HCEC 1CT (cell line): ENCODE data around the gene POLG2.
"Not testable (repeated sequence)": the region's sequence is repeated elsewhere in the genome, so short reads cannot be mapped to it uniquely, and the experiment has no call there.

Source experiments
- DNase-seq: peaks from one replicate; pipeline ENCODE4 v3.0.0-alpha.2; 2017

The POLG2 gene

DNA sequence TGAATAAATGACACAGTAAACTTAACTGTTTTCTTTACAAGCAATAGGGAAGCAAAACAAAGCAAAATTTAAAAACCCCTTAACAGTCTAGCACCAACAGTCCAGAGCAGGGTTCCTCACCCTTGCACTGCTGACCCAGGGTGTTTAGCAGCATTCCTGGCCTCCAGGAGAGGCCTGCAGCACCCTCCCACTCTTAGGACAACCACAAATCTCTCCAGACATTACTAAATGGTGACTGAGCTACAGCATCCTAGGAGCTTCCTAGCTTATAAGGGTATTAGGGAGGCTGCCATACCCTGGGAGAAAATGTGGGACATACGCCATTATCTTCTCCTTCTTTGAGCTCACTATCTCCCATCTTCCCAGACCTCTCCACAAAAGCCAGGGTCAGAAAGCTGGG lies 15.9 kb downstream of the POLG2 start:
- no peak for DNase-seq

DNA sequence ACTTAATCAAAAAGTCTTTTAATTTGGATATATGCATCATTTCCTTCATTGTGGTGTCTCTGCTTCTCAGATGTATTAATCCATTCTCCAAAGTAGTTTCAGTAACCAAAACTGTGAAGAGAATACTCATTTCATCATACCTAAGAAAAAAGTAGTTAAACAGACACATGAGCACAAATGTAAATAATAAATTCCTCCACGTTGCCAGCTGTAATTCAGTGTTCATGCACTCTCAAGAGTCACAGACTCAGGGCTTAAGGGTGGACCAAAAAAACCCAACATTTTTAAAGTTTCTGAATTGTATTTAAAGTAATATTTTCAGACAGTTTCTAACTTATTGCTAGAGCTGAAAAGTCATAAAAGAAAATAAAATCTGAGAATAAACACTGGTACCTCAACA lies 19.0 kb downstream of the POLG2 start:
- DNase-seq = no peak

DNA sequence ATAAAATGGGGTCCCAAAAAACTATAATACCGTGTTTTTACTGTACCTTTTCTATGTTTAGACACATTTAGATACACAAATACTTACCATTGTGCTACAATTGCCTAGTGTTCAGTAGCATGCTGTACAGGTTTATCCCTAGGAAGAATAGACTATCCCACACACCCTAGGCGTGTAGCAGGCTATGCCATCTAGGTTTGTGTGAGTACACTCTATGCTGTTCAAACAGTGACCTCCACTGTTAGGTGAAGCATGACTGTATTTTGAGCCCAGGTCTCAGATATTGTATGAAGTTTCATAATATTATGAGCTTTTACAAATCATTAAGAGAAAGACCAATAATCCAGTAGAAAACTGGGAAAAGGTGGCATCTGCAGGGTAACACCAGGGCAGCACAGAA lies 24.3 kb downstream of the POLG2 start:
- DNase-seq = no peak

DNA sequence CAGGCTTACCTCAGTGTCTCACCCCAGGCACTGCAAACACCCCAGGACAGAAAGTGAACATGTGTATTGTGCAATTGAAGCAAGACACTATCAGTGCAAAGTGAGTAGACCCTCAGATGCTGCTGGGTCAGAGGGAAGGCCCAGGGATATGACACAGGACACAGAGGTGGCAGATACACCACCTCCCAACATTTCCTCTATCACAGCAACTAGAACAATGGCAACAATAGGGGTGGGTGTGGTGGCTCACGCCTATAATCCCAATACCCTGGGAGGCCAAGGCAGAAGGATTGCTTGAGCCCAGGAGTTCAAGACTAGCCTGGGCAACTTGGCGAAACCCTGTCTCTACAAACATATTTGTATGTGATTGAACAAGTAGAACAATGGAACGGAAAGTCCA lies 25.4 kb downstream of the POLG2 start:
- DNase-seq = no peak

DNA sequence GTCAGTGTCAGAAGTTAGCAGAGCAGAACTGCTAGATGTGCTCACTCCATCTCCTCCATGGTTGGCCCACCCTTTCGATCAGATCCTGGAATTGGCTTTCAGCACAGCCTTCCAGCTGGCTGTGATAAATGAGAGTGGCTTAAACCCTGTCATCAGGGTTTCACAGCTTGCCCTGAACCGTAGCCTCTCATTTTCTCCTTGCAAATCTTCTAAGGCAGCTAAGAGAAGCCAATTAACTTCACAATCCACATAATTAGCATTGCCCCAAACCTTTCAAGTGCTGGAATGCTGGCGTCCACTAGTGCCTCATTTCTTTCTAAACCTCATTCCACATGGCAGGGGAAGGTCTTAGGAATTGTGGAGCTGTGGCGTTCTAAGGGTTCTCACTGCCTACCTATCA lies 26.2 kb downstream of the POLG2 start:
- DNase-seq = no peak

DNA sequence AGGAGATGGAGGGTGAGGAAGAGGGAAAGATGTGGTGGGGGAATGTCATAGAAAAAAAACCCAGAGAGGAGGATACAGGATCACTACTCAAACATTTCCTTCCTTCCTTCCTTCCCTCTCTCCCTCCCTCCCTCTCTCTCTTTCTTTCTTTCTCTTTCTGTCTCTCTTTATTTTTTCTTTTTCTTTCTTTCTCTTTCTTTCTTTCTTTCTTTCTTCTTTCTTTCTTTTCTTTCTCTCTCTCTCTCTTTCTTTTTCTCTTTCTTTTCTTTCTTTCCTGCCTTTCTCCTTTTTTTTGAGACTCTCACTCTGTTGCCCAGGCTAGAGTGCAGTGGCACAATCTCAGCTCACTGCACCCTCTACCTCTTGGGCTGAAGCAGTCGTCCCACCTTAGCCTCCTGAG lies 30.0 kb downstream of the POLG2 start:
- not testable (repeated sequence) for DNase-seq

DNA sequence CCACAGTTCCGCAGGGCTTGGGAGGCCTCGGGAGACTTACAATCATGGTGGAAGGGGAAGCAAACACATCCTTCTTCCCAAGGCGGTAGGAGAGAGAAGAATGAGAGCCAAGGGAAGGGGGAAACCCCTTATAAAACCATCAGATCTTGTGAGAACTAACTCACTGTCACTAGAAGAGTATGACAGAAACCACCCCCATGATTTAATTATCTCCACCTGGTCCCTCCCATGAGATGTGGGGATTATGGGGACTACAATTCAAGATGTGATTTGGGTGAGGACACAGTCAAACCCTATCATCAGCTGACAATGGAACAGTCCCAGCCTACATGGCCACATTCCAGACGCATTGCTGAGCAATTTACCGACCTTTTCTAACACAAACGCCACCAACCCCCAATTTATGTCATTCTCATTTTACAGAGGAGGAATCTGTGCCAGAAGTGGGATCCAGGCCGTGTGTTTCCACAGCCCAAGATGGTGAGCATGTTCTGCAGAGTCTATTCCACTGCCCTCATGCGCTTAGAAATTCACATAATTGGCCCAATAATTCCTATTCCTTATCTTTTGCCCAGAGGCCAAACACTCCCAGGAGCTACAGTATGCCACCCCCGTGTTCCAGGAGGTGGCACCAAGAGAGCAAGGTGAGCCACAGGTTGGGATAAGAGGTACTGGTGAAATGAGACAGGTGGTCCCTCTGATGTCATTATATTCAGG lies 30.7 kb downstream of the POLG2 start:
- no peak for DNase-seq

DNA sequence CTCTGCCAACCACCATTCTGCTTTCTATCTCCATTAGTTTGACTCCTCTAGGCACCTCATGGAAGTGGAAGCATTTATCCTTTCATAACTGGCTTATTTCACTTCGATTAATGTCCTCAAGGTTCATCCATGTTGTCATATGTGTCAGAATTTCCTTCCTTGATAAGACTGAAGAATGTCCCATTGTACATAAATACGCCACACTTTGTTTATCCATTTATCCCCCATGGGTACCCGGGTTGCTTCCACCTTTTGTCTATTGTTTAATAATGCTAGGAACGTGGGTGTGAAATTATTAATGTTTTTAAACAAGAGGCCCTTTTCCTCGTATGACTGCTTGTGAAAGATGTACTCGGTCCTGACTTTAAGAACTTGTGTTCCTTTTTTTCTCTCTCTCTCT lies 35.1 kb downstream of the POLG2 start:
- no peak for DNase-seq

DNA sequence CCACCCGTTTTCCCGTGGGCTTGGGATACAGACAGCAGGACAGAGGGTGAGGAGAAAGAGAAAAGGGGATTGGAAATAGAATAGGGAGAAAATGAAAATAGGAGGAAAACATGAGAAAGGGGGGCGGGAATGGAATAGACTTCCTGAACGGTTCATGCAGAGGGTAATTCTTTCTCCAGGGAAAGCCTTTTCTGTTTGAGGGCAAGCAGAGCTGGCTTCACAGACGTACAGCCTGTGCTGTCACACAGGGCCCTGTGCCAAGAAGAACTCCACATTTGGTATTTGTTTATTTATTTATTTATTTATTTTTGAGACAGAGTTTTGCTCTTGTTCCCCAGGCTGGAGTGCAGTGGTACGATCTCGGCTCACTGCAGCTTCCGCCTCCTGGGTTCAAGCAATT lies 35.9 kb downstream of the POLG2 start:
- DNase-seq = no peak

DNA sequence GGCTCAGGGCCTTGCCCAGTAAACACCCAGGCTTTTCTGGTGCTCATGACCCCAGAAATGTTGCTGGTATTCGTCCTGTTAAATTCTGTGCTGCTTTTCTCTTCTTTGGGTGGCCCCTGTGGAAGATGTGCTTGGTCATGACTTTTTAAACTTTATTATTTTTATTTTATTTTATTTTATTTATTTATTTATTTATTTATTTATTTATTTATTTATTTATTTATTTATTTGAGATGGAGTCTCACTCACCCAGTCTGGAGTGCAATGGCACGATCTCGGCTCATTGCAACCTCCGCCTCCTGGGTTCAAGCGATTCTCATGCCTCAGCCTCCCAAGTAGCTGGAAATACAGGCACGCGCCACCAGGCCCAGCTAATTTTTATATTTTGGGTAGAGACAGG lies 37.0 kb downstream of the POLG2 start:
- DNase-seq = not testable (repeated sequence)

DNA sequence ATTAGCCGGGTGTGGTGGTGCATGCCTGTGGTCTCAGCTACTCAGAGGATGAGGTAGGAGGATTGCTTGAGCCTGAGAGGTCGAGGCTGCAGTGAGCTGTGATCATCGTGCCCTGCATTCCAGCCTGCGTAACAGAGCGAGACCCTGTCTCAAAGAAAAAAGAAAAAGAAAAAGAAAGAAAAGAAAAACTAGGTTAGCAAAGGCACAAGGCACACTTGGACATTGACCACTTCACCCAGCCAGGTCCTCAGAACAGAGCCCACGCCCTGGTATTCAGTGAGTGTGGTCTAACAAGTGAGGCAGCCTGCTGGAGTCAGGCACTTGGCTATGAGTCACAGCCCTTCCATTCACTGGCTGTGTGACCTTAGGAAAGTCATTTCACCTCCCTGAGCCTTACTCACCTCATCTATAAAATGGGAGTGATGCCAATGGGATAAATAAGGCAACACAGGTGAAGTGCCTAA lies 37.5 kb downstream of the POLG2 start:
- peak; percentile 60 for DNase-seq

DNA sequence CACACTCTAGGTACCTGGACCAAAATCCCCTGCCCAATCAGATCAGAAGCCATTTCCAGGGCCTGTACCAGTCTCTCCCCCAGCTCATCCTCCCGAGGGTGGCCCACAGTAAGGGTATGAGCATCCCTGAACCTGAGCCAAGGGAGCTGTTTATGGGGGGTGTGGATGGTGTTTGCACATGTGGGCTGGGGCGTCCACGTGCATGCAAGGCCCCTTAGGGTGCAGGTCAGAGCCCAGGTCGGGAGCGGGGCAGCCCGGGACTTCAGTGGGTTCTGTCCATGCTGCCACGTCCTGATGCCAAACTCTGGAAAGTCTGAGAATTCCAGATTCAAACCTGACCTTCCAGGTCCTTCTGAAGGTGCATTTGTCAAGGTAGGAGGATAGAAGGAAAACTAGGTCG lies 38.1 kb downstream of the POLG2 start:
- DNase-seq = no peak

DNA sequence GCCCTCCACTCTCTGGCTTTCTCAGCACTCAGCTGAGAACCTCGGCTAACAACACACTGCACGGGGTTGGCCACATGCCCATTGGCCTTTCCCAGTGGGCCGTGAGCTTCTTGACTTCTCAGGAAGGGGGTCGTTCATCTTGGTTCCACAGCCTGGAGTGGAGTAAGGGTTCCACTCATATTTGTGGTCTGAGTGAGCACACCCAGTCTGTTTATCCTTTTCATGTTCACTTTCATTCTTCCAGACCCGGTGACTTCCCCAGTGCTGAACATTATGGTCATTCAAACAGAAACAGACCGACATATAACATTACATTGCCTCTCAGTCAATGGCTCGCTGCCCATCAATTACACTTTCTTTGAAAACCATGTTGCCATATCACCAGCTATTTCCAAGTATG lies 39.7 kb downstream of the POLG2 start:
- no peak for DNase-seq

DNA sequence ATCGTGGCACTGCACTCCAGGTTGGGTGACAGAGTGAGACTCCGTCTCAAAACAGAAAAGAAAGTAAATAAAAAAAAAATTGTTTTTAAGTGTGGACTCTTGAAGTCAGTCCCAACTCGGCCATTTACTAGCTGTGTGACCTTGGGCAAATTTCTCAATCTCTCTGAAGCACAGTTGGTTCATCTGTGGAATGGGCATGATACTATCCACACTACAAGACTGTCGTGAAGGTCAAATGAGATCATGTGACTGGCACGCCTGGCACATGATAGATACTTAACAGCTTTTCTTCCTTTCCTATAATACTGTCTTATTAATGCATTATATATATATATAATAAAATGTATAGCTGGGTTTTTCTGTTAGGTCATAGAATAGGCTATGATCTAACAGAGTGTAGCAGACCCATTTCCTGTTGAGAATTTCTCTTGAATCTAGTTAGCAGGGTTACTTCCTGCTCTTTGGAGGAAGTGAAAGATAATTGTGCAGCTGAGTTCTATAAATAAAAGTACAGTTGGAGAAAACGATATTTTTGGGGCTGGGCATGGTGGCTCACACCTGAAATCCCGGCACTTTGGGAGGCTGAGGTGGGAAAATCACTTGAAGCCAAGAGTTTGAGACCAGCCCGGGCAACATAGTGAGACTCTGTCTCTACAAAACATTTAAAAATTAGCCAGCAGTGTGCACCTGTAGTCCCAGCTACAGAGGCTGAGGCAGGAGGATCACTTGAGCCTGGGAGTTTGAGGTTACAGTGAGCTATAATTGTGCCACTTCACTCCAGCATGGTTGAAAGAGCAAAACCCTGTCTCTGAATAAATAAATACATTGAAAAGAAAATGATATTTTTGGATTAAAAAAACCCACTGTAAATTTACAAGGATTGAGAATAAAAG lies 40.6 kb downstream of the POLG2 start:
- no peak for DNase-seq

DNA sequence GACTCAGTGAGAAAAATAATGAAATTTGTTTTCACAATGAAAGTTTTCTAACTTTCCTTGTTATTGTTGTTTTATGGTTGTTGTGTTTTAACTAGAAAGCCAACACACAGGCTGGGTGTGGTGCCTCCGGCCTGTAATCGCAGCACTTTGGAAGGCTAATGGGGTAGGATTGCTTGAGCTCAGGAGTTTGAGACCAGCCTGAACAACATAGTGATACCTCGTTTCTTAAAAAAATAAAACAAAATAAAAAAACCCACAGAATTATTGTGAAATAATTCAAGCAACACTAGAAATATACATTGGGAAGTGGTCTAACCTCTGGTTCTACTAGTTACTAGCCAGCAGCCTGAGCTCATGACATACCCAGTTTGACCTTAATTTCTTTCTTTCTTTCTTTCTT lies 47.3 kb downstream of the POLG2 start:
- DNase-seq = no peak

DNA sequence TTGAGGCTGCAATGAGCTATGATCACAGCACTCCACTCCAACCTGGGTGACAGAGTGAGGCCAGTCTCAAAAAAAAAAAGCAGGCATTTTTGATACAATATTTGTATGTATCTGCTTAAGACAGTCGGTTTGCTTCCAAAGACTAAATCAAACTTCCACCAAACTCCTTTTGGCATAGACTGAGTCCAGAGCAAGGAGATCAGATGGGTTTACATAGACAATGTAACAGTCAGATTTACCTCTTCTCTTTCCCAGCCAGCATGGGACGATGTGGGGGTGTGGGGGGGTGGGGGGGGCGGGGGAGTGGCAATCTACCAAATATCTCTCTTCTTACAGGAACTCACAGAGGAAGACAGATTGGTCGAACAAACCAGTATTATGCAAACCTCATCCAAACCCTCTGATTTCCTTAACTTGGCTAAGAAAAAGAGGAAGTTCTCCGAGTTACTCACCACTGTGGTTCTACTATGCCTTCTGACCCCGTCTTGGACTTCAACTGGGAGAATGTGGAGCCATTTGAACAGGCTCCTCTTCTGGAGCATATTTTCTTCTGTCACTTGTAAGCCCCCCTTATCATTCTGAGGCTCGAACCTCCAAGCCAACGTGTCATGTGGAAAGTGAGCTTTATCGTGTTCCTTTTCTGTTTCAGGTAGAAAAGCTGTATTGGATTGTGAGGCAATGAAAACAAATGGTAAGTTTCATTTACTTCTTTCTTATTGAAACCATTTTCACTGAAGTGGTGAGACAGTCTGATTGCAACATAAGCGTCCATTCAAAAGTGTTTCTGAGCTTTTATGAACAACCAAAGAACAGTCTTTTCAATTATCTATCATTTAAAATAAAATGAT lies 48.0 kb downstream of the POLG2 start, which contains the start of gene MILR1:
Gene MILR1, plus strand, starts transcription at position 451 of the 848 bp plus-strand sequence. Its CDS starts 54 bp downstream, at position 505.
- peak; percentile 90 for DNase-seq

DNA sequence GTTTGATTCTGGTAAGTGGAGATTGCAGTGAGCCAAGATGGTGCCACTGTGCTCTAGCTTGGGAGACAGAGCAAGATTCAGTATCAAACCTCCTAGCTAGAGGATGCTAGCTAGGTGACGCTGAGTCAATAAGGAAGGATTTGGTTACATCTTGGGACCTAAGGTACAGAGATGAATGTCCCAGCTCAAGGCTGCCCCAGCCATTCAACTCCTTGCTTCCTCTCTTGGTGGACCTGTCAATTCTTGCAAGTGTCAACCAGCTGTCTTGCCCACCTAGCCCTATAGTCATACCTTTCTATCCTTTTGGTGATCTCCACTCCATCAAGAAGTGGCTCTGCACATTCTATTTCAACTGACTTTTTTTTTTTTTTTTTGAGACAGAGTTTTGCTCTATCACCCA lies 49.3 kb downstream of the POLG2 start:
- no peak for DNase-seq

DNA sequence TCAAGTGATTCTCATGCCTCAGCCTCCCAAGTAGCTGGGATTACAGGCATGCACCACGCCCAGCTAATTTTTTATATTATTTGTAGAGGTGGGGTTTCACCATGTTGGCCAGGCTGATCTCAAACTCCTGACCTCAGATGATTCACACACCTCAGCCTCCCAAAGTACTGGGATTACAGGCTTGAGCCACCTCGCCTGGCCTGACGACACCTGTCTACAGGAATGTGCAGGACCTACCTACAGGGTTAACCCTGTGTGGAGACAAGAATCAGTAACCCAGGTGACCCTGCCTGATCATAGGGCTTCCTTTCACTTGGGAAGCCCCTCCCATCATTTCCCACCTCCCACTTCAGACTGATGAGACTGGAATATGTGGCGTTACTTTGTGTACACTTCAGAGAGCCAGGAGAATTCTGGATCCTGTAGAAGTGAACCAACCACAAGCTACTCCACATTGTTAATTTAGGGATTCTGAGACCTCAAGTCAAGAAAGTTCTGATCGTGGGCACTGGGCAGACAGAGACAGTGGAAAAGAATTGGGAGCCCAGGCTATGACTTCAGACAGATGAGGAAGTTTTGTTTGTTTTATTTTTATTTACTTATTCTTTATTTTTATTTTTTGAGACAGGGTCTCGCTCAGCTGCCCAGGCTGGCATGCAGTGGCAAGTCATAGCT lies 53.6 kb downstream of the POLG2 start:
- no peak for DNase-seq

DNA sequence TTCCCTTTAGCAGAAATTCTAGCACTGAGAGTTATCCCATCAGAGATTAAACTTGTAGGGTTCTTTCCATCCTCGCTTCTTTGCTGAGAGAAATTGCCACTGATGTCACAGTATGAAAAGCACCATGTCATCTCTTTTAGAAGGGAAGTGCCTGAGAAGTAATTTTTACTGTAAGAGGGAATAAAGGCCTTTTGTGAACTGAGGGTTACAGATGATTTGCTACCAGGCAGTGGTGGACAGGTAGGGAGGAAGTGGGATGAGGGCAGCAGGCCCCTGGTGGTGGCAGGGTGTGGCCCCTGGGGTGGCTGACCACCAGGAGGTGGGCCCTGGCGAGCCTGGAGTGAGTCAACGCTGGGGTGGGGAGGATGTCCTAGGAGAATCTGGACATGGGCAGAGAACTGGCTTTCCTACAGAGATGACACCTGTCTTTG lies 54.3 kb downstream of the POLG2 start:
- no peak for DNase-seq

DNA sequence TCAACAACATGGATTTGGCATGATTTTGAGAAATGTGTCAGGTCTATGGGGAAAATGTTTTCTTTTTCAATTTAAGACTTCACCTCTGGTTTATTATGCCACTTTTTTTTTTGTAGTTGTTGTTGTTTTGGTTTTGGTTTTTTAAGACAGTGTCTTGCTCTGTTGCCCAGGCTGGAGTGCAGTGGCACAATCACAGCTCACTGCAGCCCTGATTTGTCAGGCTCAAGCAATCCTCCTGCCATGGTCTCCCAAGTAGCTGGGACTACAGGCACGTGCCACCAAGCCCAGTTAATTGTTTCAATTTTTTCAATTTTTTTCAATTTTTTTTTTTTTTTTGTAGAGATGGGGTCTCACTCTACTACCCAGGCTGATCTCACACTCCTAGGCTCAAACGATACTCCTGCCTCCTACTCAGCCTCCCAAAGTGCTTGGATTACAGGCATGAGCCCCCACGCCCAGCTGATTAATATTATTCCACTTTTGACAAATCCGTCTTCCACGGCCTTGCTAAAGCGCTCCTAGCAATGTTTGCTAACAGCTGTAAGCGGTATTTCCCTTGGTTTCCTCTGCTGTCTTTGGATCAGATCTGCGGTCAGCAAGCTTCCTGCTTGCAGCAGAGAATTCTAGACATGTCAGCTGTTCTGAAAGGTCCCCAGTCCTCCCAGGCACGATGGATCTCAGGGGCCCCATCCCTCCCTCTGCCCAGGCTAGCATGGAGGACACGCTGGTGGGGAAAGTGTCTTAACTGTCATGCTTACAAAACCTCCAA lies 54.9 kb downstream of the POLG2 start:
- no peak for DNase-seq

DNA sequence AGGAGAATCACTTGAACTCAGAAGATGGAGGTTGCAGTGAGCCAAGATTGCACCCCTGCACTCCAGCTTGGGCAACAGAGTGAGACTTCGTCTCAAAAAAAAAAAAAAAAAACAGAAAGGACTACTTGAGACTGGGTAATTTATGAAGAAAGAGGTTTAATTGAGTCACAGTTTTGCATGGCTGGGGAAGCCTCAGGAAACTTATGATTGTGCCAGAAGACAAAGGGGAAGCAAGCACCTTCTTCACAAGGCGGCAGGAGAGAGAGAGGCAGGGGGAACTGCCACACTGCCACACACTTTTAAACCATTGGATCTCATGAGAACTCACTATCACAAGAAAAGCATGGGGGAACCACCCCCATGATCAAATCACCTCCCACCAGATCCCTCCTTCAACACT lies 56.9 kb downstream of the POLG2 start:
- DNase-seq = no peak

DNA sequence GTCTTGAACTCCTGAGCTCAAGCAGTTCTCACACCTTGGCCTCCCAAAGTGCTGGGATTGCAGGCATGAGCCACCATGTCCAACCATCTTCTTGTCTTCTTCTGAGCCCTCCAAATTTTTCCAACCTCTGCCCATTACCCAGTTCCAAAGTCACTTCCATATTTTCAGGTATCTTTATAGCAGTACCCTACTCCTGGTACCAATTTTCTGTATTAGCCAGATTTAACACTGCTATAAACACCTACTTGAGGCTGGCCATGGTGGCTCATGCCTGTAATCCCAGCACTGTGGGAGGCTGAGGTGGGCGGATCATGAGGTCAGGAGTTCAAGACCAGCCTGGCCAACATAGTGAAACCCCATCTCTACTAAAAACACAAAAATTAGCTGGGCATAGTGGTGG lies 57.3 kb downstream of the POLG2 start:
- not testable (repeated sequence) for DNase-seq
